ENCODE results near the gene ST6GALNAC6.

- no peak for TF ChIP-seq POLR2A (IDR thresholded peaks at IDR 0.05)
- no peak for TF ChIP-seq POLR2AphosphoS5 (IDR thresholded peaks at IDR 0.05)
Measured at GRCh38 chr9:127926906-127927200, 27.4 kb upstream of the ST6GALNAC6 start.
